SW480 (cell line): ENCODE measurements around the gene FUBP3.
A peak's percentile ranks its signal among the peaks of the same experiment; 100 is the strongest.

ENCODE experiments used
- DNase-seq: peaks from one replicate; pipeline ENCODE4 v3.0.0-alpha.2; 2016; ENCODE audit warnings: low spot score

FUBP3 gene

GRCh38 chr9:130662099-130662969 is 83.0 kb downstream of the FUBP3 start:
- no peak for DNase-seq

- DNase-seq = no peak
Observed at GRCh38 chr9:130662970-130663257, 83.5 kb downstream of the FUBP3 start.

GRCh38 chr9:130663258-130663976 is 84.0 kb downstream of the FUBP3 start:
- peak; percentile 36 for DNase-seq

- no peak for DNase-seq
Observed at GRCh38 chr9:130663977-130664250, 84.5 kb downstream of the FUBP3 start.

GRCh38 chr9:130664251-130665028 is 85.1 kb downstream of the FUBP3 start, which contains the start of gene PRDM12:
PRDM12 (plus strand) TSS chr9:130664594; CDS start chr9:130664654, 60 bp downstream.
- DNase-seq = no peak

- DNase-seq = no peak
Observed at GRCh38 chr9:130665029-130665430, 85.7 kb downstream of the FUBP3 start.

- no peak for DNase-seq
Observed at GRCh38 chr9:130665431-130666392, 86.3 kb downstream of the FUBP3 start.

- no peak for DNase-seq
Observed at GRCh38 chr9:130666393-130667119, 87.2 kb downstream of the FUBP3 start.

- DNase-seq = no peak
Observed at GRCh38 chr9:130667120-130667435, 87.7 kb downstream of the FUBP3 start.

- DNase-seq = no peak
Observed at GRCh38 chr9:130668196-130668595, 88.8 kb downstream of the FUBP3 start.

GRCh38 chr9:130668659-130669058 is 89.3 kb downstream of the FUBP3 start:
- DNase-seq = no peak

GRCh38 chr9:130669965-130670364 is 90.6 kb downstream of the FUBP3 start:
- DNase-seq = no peak

- DNase-seq = no peak
Observed at GRCh38 chr9:130670644-130671043, 91.3 kb downstream of the FUBP3 start.

- DNase-seq = no peak
Observed at GRCh38 chr9:130672466-130672865, 93.1 kb downstream of the FUBP3 start.

- no peak for DNase-seq
Observed at GRCh38 chr9:130672933-130673615, 93.7 kb downstream of the FUBP3 start.

GRCh38 chr9:130675396-130675795 is 96.0 kb downstream of the FUBP3 start:
- no peak for DNase-seq

- DNase-seq = no peak
Observed at GRCh38 chr9:130677252-130677651, 97.9 kb downstream of the FUBP3 start.

- DNase-seq = peak; percentile 95
Observed at GRCh38 chr9:130680836-130681768, 101.7 kb downstream of the FUBP3 start.

GRCh38 chr9:130681769-130682420 is 102.5 kb downstream of the FUBP3 start:
- DNase-seq = peak; percentile 47
